IPS DF 19.7 (cell line): ENCODE measurements around the gene EXOSC7.
"Not testable (repeated sequence)": the region's sequence is repeated elsewhere in the genome, so short reads cannot be mapped to it uniquely, and the experiment has no call there.

ENCODE experiments used
- DNase-seq: peaks from one replicate; pipeline ENCODE4 v3.0.0-alpha.2; 2013; ENCODE audit warnings: low read depth, low spot score

Gene EXOSC7

DNA sequence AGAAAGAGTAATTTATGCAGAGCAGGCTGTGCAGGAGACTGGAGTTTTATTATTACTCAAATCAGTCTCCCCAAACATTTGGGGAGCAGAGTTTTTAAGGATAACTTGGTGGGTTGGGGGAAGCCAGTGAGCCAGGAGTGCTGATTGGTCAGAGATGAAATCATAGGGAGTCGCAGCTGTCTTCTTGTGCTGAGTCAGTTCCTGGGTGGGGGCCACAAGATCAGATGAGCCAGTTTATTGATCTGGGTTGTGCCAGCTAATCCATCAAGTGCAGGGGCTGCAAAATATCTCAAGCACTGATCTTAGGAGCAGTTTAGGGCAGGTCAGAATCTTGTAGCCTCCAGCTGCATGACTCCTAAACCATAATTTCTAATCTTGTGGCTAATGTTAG lies 77.8 kb downstream of the EXOSC7 start:
- DNase-seq, result not testable (repeated sequence)

DNA sequence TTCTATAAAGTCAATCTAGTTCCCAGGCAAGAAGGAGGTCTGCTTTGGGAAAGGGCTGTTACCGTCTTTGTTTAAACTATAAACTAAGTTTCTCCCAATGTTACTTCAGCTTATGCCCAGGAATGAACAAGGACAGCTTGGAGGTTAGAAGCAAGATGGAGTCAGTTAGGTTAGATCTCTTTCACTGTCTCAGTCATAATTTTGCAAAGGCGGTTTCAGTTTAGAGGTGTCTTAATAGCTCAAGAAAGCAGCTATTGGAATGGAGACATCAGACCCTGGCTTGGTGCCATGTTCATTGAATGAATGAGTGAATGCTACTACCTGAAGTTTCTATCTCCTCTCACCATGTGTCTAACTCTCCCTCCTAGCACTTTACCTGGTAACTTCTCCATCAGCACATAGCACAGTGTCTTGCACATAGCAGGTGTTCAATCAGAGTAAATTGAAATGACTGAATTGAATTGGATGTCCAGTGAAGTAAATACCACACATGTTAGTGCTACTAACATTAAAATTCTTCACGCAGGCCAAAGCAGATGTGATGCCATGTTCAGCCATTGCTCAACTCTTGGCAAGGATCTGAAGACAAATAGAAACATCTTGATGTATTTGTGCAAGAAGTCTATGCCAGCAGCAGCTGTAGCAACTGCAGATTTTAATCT lies 78.3 kb downstream of the EXOSC7 start:
- DNase-seq, result no peak

DNA sequence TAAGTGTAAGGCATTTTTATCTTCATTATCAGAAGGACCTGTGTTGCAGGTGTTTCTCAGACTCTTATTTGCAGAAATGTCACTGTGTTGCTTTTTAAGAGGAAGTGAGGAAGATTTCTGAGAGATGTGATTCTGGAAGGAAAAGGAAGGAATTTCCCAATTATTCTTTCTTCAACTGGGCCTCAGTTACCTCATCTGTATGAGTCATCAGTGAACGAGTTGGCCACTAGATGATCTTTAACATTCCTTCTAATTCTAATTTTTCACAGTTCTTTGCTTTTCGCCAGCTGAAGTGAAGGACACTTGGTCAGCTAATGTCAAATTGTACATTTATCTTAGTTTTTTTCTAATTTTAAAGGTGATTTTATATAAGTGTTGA lies 79.0 kb downstream of the EXOSC7 start:
- no peak for DNase-seq

DNA sequence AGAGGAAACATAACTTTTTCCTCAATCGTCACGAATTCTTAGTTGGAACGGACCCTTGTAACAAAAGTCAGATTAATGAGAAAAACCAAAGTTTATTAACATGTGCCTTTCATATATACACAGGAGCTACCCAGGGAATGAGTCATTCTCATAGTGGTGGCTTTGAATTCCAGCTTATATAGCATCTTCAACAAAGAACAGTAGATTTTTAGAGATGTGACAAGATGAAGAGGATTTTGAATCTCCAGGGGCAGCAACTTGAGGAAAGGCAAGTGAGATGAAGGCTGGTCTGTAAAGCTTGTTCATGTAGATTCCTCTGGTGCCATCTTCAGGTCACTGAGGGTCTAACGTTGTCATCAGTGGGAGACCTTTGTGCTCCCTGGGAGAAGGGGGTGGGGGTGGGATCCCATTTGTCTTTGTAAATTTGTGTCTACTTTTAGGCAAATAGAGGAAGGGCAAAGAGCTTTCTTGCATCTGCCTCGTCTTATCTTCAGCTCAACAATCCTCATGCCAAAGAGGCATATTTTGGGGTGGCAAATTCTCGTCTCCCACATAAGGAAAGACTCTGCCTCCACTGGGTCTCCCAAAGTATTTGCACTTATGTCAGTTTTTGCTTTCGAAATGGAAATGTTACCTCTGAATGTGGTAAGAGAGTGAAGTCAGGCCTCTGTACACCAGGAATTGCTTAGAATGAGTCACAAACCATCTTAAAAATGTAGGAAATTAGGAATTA lies 79.5 kb downstream of the EXOSC7 start:
- DNase-seq, result peak; percentile 63

DNA sequence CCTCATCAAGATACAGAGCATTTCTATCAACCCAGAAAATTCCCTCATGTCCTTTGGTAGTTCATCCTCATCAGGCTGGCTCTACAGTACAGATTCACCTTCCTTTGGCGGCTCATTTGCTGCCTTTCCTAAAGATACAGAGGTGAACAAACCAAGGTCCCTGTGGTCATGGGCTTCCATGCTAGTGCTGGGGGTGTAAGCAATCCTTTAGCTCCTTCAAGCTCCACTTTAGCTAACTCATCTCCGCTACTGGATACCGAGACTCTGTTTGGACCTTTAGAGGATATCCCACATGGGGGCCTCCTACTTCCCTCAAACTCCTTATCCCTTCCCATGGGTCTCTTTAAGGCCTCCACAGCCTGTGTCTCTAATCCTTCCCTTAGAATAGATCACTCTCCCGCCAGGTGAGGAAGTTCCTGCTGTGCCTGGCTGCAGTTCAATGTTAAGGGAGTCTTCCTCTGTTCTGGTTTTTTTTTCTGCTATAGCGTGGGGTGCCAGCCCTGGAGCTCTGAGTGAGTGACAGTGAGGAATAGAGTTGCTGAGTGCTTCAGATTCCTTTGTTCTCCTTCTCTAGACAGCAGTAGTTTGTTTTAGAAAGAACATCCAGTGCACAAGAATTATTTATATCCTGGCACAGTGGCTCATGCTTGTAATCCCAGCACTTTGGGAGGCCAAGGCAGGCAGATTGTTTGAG lies 80.7 kb downstream of the EXOSC7 start:
- peak; percentile 45 for DNase-seq

DNA sequence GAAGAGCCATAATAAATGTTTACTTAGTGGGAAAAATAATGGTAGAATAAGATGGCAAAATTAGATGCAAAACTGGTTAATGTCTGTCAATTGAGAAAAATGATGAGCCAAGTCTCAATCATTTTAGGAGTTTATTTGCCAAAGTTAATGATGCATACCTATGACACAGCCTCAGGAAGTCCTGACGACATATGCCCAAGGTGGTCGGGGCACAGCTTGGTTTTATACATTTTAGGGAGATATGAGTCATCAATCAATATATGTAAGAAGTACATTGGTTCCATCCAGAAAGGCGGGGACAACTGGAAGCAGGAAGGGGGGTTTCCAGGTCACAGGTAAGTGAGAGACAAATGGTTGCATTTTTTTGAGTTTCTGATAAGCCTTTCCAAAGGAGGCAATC lies 81.5 kb downstream of the EXOSC7 start:
- DNase-seq, result no peak

DNA sequence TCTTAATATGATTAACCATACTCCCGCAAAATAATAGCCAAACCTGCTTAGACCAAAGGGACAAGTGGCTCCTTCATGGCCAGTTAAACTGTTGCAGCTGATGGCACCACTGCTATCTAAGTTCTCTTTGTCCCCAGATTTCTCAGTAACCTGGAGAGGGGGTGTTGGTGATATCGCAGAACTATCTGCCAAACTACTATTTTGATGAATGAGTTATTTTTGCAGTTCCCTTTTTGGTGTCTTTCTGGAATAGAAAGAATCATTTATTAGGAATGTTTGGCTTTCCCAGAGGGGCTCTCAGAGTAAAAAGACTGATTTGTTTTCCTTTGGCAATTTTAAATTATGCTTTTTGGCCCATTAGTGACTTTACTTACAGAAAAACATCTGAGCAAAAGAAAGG lies 83.1 kb downstream of the EXOSC7 start:
- DNase-seq, result no peak

DNA sequence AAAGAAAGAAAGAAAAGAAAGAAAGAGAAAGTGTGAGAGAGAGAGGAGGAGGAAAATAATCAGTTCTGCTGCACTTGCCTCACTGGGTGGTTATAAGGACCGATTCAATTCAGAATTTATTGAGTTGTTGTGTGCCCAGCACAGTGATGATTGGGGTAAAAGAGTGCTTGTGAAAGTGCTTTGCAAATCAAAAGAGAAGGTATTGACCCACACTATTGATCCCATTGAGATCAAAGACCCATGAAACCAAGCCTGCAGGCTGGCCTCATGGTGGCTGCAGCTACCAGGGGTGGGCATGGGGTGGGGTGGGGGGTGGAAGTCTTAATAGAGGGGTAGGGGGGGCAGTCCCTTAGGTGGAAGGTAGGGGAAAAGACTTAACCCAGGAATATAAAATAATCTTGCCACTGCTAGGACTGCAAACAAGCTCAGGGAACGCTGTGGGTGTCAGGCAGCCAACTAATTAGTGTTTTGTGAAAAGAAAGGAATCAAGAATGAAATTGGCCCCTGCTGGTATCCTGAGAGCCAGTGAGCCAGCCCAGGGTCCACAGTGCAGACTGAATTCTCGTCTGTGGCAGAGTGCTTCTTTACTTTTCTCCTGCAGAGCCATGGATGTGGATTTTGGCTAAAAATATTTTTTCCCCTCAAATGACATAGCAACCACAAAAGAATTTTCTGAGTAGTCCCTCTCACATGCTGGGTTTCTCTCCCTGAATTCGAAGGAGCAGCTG lies 84.3 kb downstream of the EXOSC7 start:
- no peak for DNase-seq
